GM19455 (cell line): ENCODE data around the gene WWTR1.

Experiments used
- ATAC-seq: cut with Tn5 transposase; IDR thresholded peaks from one replicate; pipeline ENCODE4 v1.9.1; 2021; ENCODE audit not compliant: unreplicated experiment

The WWTR1 gene

GRCh38 chr3:149538371-149538770 lies 119.5 kb downstream of the WWTR1 start:
- no peak for ATAC-seq

- no peak for ATAC-seq
Observed at GRCh38 chr3:149536429-149536828, 121.4 kb downstream of the WWTR1 start.

GRCh38 chr3:149535333-149535685 lies 122.5 kb downstream of the WWTR1 start:
- ATAC-seq, result no peak

- ATAC-seq, result no peak
Observed at GRCh38 chr3:149534671-149535332, 123.0 kb downstream of the WWTR1 start.

- no peak for ATAC-seq
Observed at GRCh38 chr3:149534082-149534481, 123.7 kb downstream of the WWTR1 start.

DNA sequence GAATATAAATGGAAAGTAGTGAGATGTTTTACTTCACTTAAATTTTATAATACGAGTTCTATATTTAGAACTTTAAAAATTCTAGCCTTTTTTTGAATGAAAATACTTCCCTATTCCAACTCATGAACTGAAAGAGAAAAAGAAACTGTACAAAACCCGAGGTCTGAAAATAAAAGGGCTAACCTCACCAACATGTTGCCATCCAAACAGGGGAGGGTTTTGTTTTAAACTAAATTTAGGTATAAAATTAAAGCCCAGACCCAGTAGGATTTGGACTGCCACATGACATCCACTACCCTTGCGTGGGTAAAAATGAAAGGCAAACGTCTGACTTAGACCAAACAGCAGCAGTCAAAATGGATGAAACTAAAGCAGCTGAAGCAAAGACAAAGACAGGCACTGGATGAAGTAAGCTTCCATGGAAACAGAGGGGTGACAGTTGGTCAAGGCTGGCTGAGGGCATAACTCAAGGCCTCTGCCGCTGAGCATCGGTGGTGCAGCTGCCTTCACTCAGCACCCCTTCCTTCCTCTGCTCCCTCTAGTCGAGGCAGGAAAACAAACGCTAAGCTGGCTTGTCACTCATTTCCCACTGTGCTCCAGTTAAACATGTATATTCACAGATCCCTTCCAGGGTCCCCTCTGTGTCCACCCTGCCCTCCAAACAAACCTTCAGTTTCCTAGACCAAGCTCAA lies 125.2 kb downstream of the WWTR1 start:
- ATAC-seq, result no peak

DNA sequence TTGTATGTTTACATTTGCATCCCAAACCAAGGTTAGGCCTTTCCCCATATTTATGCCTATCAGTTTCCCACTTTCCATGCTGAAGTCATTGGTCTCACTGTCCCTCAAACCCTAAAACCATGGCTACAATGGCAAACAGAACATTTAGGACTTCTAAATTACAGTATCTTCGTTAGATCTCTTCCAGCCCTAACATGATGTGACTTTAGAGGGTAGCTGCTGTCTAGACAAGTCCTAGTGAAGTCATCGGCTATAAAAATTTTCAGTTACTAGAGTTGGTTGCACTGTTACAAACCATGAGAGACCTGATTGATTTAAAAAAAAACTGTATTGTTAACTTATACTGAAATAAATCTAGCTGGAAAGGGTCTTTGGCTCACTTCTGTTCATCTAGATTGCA lies 128.7 kb downstream of the WWTR1 start:
- no peak for ATAC-seq

- no peak for ATAC-seq
Observed at GRCh38 chr3:149528340-149528650, 129.5 kb downstream of the WWTR1 start.

GRCh38 chr3:149527531-149528339 lies 130.1 kb downstream of the WWTR1 start:
- ATAC-seq, result no peak

DNA sequence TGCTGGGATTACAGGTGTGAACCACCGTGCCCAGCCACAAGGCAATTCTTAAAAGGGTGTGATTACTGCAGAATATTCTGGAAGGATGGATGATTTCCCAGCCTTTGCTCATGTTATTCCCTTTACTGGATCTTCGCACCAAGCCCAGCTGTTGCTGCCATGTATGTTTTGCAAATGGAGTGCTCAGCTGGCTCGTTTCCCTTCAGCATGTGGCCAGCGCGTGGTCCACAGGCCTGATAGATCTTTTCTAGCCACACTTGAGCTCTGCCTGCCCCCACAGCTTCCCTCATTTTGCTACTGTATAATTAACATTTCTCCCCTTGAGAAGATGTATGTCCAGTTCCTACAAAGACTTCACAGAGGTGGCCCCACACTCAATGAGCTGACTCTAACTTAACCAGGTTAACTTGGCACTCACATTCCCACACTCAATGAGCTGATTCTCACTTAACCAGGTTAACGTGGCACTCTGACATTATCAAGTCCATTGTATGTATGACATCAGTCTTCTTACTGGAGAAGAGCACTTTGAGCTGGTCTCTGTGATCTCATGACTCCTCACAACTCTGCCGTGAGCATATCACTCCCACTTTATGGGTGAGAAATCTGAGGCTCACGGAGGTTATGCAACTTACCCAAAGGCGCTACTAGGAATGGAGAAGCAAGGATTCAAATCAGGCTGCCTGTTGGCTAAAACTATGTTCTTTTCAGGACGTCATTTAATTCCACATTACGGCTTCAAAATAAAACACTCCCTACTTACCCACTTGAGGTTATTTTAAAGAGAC lies 134.1 kb downstream of the WWTR1 start:
- no peak for ATAC-seq

DNA sequence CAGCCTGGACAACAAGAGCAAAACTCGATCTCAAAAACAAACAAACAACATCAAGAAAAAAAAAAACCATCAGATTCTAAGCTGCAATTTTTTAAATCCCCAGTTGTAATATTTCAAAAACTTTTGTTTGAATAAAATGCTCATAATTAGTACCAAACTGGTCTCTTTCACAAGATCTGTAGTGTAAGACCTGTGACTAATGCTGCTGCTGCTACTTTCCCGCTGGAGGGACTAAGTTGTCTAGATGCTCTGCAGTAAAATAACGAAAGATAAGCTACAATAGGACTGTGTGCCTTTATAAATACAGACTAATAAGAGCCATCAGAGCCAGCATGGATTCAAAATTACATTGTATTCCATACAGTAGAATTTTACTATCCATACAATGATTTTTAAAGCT lies 137.9 kb downstream of the WWTR1 start:
- no peak for ATAC-seq

- no peak for ATAC-seq
Observed at GRCh38 chr3:149516920-149517319, 140.9 kb downstream of the WWTR1 start.

GRCh38 chr3:149515249-149515648 lies 142.6 kb downstream of the WWTR1 start:
- ATAC-seq, result no peak

GRCh38 chr3:149514471-149514870 lies 143.4 kb downstream of the WWTR1 start:
- no peak for ATAC-seq

- peak; percentile 85 for ATAC-seq
Observed at GRCh38 chr3:149512073-149512782, 145.6 kb downstream of the WWTR1 start.

- no peak for ATAC-seq
Observed at GRCh38 chr3:149511040-149511626, 146.7 kb downstream of the WWTR1 start.

- ATAC-seq, result no peak
Observed at GRCh38 chr3:149510480-149510879, 147.3 kb downstream of the WWTR1 start.

- ATAC-seq, result no peak
Observed at GRCh38 chr3:149509526-149509925, 148.3 kb downstream of the WWTR1 start.

DNA sequence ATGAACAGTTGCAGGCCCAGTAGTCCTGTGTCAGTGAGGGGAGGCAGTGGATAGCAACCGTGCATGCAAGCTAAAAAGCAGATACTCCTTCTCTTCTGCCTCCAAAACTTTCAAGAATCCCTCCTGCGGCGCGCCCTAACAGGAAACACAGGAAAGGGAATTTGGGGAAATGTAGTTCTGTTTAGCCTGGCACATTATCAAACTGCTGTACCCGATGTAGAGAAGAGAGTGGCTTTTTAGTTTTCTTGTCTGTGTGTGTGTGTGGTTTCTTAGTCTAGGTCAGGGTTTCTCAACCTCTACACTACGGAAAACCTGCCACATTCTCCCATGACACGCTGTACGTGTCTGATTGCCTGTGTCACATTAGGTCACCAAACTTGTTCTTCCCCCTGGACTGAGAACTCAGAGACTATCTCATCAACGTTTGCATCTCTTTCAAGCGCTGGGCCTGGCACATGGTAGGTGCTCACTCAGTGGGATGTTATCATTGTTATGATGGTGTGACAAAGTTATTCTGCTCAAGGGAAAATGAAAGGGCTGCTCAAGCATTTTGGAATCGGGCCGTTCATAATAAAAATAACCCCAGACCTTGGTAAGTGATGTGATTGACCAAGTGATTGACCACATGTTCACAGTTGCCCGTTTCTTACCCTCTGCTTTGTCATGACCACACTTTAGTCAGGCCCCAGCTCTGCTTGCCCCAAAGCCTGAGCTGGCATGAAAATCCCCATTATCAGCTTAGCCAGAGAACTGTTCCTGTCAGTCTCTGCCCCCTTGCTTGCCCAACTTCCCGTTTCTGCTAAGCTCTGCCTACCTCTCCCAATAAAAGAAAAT lies 150.1 kb downstream of the WWTR1 start:
- ATAC-seq, result no peak

DNA sequence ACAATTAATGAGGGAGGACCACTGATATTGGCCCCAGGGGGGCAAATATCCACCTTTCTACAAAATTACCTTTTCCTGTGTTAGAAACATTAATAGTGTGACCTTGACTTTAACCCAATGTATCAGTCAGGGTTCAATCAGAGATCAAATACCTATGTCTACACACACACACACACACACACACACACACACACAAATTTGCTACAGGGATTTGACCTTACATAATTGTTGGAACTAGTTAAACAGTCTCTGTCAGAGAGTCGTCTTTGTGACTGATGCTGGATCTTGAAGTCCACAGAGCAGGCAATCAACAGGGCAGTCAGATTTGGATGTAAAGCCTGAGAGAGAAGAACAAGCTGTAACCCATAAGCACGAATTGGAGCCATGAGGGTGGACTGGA lies 150.9 kb downstream of the WWTR1 start:
- ATAC-seq, result no peak
